HG03460 (cell line): ENCODE results near the gene HOXD13.
A peak's percentile ranks its signal among the peaks of the same experiment; 100 is the strongest.

Experiments
- ATAC-seq: cut with Tn5 transposase; IDR thresholded peaks from one replicate; pipeline ENCODE4 v1.9.1; 2021; ENCODE audit not compliant: unreplicated experiment

The HOXD13 gene

DNA sequence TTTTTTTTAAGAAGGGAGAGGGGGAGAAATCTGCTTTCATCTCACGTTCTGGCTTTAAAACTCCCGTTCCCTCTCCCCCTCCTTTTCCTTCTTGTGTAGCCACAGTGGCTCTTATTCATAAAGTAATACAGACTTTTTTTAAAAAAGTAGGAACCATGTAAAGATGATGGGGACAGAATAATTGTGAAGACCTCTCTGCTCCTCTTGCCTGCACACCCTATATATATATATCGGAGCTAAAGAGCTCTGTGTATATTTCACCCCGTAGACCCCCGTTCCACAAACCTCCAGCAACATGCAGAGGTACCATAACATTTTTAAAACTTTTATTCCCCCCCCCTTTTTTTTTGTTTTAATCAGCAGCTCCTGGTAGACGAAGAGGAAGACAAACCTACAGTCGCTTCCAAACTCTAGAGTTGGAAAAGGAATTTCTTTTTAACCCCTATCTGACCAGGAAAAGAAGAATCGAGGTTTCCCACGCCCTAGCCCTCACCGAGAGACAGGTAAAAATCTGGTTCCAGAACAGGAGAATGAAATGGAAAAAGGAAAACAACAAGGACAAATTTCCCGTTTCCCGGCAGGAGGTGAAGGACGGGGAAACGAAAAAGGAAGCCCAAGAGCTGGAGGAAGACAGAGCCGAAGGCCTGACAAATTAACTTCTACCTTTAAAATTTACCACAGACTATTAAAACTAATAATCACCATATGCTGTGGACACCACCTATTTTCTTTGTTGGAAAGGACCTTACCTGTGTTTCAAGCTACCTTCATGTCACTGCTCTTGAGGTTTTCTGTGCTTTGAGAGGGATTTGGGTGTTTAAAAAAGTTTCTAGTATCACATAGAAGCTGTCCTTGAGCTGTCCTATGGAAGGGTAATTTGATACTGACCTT is 38.7 kb downstream of the HOXD13 start:
- no peak for ATAC-seq

DNA sequence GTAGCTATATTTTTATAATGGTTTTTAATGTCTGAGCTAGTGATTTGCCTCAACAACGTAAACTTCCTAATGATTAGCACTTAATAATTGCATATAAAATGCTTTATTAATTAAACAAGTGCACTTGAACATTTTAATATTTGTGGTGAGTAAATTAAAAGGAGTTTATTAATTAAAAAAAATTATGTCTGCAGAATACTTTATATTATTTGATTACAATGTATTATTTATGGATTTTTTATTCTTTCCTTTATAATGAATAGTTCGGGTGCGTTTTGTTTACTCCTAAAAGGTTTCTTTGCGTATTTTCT is 39.3 kb downstream of the HOXD13 start:
- ATAC-seq = no peak

DNA sequence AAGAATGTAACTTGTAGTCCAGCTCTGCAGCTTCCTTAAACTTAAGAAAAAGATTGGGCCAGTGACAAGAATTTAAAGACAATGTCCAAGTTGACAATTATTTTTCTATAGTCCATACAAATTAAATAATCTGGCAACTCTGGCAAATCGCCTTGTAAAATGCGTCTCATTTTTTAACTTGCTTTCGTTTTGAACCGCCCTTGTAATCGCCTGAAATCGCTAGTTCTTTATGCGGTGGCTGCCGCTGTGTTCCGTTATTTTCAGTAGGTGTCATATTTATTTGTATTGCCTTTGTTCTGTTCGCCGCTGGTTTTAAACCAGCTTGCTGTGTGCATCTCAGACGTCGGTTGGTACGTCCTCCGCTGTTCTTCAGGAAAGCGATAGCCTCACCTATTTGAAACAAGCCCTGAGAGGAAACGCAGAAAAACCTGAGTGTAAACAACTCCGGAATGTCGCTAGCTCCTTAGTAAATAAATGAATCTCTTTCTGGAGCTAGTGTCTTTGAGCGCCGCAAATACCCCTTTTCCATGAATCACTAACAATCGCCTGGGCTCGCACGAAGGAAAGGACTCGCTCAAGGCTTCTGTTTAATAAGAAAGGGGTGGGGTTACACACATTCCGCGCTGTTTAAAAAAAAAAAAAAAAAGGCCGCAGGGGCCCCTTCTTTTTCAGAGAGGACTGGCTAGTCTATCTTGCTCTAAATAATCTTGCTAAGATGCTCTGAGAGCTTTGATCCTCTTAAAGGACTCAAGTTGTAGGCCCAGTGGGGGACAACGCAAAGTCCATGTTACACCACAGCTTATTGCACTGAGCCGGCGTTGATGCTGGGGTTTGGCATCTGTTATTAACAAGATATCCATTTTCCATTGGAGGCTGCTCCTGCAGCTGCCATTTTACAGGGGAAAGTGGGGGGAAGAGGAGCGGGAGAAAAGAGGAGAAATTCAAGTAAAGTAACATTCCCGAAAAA is 40.0 kb downstream of the HOXD13 start:
- no peak for ATAC-seq

DNA sequence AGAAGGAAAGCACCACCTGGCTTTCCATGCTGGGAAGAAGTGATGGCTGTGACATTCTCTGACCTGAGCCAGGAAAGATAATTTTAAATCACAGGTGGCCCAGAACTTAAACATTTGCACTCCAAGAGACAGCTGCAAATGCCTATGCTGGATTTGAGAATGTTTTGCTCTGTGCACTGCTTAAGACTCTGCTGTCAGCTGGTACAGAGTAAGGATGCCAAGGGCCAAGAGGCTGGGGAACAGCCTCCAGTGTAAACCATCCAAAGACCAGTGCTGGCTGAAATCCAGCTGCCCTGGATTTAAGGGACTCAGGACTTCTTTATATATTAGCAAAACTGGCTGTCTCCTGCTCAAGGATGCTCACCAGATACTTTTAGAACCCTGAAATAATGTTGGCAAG is 40.9 kb downstream of the HOXD13 start:
- ATAC-seq = no peak

- ATAC-seq = no peak
Observed at GRCh38 chr2:176134035-176134434, 41.5 kb downstream of the HOXD13 start.

GRCh38 chr2:176135035-176135440 is 42.5 kb downstream of the HOXD13 start:
- ATAC-seq = no peak

DNA sequence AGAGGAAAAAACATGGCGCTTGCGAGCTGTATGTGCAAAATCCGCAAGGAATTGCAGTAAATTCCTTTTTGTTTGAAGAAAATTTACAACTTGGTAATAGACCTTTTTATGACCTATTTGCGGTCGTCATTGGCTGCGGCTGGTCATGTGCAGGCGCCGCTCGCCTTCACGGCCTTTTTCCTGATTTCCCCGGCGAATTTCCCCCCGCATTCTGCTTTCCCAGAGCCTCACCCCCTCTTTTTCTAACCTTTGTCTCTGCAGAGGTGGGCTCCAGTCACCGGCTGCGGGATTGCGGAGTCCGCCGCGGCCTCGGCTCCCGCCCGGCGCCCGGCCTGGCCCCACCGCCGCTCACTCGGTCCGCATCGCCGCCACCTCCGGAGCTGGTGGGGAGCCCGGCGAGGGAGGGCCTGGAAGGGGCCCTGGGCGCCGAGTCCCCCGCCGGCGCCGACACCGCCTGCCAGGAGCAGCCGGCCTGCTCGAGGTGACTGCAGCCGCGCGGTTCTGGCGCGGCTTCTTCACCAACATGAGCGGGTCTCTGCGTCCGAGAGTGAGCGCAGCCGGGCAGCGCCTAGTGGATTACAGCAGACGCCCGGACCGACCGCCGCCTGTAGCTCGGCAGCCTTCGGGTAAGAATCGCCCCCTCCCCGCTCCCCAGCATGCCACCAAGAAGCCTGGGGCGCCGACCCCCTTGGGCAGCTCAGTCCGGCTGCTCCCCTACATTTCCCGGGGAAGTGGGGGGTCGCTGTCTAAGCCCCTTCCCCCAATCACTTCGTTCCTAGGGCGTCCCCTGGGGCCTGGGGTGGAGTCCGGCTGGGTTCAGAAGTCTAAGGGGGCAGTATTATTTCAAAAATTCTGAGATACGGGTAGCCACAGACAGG is 44.1 kb downstream of the HOXD13 start:
- no peak for ATAC-seq

DNA sequence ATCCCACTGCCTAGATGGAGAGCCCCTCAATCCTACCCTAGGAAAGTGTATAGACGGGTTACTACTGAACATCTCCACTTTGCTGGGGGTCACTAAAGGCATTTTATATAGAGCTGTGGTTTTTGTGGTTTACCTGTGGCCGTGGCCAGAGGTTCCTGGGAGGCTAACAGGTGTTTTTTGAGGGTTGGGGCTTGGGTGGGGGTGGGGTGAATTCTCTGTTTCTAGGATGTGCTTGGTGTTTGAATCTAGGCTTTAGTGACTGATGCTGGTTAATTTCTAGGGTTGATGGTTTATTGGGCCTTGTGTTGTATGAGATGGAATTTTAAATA is 44.7 kb downstream of the HOXD13 start:
- no peak for ATAC-seq

DNA sequence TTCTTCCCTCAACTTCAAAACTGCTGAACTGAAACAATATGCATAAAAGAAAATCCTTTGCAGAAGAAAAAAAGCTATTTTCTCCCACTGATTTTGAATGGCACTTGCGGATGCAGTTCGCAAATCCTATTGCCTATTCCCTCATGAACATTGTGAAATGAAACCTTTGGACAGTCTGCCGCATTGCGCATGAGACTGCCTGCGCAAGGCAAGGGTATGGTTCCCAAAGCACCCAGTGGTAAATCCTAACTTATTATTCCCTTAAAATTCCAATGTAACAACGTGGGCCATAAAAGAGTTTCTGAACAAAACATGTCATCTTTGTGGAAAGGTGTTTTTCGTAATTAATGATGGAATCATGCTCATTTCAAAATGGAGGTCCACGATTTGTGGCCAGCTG is 45.4 kb downstream of the HOXD13 start:
- ATAC-seq = no peak

- ATAC-seq = no peak
Observed at GRCh38 chr2:176138526-176138922, 46.0 kb downstream of the HOXD13 start.

DNA sequence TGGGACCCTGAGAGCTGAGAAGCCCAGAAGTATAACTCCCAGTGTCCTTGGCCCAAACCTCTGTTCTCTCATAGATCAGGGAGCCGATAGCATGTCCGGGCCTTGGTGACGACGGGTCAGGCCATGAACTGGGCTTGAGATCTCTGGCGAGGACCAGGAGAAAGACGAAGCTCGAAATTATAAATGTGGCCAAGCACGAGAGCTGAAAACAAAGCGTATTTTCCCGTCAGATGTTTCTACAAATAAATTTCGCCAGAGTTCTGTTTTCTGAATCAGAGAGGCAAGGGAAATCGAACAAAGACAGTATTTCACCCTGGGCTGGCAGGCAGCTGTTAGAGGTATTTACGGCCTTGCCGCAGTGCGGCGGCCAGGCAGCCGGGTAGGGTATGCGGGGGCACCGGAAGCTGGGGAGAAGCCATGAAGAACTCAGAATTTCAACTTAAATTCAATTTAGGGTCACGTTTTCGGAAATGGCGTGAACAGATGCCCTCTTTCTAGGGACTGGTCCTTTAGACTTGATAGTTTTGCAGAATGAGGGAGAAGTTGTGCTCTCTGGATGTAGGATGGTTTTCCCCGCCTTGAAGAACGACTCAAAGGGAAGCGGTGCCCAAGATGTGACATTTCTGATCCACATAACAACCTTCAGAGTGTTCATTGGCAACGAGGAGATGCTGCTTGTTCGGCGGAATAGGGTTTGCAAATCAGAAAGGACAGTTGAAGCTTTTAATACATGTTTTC is 46.6 kb downstream of the HOXD13 start:
- ATAC-seq = no peak

DNA sequence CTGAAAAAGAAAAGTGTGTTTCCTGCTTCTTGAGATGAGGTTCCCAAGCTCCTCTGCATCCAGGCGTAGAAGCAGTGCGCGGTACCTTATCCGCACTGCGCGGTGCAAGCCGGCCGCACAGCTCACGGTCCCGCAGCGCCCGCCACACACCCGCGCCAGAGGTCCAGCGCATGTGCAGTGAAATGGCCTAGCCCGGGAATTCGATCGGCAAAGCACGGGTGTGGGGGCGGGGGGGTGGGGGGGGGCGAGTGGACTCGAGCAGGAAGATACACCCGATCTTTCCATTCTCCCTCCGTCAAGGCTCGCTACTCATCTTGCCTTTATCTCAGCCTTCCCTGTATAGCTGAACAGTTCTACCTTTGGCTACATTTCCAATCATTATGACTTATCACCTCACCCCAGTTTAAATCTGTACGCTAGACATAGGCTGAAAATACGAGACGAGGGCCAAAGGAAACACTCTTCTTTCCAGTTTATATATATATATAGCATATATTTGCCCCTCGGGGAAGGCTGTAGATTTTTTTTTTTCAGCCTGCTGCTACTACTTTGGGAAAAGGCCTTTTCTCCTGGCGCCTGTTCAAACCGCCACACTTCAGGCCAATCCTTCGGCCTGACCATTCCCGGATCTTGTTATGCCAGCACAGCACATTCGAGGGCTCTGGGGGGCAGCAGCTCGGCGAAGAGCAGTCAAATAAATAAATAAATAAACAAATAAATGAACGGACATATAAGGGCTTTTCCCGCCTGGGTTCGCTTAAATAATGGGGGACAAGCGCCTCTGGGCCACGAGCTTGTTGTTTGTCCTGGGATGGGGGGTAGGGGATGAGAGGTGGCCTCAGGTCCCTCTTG is 47.4 kb downstream of the HOXD13 start:
- no peak for ATAC-seq

- ATAC-seq = peak; percentile 86
Observed at GRCh38 chr2:176140513-176141317, 48.2 kb downstream of the HOXD13 start.

DNA sequence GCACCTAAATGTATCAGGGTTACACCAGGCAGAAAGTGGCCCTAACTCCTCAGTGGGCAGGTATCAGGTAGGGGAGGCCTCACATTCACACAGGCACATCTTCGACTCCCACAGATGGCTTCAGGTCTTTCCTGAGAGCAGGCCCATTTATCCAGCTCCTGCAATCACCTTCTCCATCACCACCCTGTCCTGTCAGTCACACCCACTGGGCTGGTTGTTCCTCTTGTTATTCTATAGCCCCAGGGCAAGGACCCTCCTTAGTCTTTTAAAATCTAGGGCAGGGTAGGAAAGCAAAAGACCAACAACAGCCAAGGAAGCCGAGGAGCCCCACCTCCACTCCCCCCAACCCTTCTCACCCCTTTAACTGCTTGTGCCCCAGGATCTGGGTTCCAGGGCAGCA is 49.8 kb downstream of the HOXD13 start:
- ATAC-seq = no peak
